ENCODE data around the gene SHROOM1. TPM values are rescaled to one million over a fixed set of nuclear protein-coding genes. Genes with fewer than 3 reads are reported as not detected.

Gene SHROOM1
- total and polyA plus RNA-seq, 2 experiments from 2014 or later, result 2.5 to 5.4 TPM

DNA sequence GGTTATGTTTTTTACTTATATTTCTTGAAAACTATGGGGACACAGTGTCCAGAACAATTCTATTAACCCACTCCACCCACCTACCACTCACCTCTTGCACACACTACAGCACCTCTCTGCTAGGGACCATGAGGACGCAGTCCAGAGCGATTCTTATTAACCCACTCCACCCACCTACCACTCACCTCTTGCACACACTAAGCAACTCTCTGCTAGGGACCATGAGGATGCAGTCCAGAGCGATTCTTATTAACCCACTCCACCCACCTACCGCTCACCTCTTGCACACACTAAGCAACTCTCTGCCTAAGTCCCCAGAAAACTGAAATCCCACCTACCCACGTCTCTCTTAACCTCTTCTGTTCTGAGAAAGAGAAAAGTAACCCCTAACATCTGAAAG is 2.2 kb upstream of the SHROOM1 start (continued):
- no peak for TF ChIP-seq ZNF114 (CRISPR knock-in tag; IDR thresholded peaks at IDR 0.05)

DNA sequence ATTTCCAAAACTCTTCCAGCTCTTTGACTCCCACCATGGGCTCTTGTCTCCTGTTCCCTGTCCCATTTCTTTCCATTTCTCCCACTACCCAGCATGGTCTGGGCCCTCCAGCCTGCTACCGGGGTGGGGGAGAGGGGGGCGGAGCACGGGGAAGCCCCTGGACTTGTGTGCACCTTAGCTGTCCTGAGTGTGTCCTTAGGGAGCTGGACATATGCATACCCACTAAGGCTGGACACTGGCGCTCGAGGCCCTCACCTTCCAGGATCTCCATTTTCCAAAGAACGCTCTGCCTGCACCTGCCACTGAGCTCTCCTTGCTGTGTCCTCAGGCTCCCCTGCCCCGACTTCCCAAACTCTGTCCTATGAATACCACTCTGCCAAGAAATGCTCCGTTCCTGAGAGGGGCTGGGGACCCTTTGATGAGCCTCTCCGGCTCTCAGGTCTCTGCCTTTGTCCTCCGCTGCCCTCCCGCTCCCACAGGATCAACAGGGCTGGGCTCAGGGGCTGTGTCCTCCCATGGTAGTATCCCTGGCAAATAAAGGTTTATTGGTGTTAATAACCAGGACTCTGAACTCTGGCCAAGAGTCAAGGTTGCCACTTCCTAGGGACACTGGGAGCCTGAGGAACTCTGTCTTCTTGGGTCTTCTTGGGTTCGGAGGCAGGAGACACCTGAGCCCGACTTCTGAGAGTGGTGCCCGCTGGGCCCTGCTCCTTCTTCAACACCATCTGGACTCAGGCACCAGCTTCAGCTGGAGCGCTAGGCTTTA is 831 bp upstream of the SHROOM1 start:
- Histone ChIP-seq H4K20me1 (replicated peaks; ENCODE audit: insufficient read depth) (no peaks in the 10 kb centered on the region), H3K9me2 (ENCODE audit: insufficient read depth) (no peaks in the 10 kb centered on the region), H3K4me1 (ENCODE audit: insufficient read depth) (peaks cover 3% of the 10 kb centered on the region), H3K4me2 (peak overlapping the region; percentile 86), H3F3A (replicated peaks; ENCODE audit: low read depth) (0 out of 2 replicates have a peak, but pooled peaks cover 7% of the 10 kb centered on the region), H3K79me2 (replicated peaks; ENCODE audit: insufficient read depth) (no peaks in the 10 kb centered on the region), H3K27ac (ENCODE audit: low read depth) (no peak overlapping the region), H3K27me3 (ENCODE audit: insufficient read depth) (peaks cover 69% of the 10 kb centered on the region), H3K36me3 (ENCODE audit: insufficient read depth) (no peaks in the 10 kb centered on the region), H3K4me3 (peak overlapping the region; percentile 73), H2AFZ (peak overlapping the region; percentile 94)
- no peak for DNase-seq (ENCODE audit: low spot score)
- ATAC-seq, result no peak
- Mint-ChIP-seq H3K9me3 (no peaks in the 10 kb centered on the region), H3K27ac (no peak overlapping the region), H3K4me3 (peak overlapping the region; percentile 76), H3K36me3 (ENCODE audit: low read depth) (no peaks in the 10 kb centered on the region; the same call in 2 of the 3 replicates), H3K27me3 (ENCODE audit: insufficient read depth, low read depth, poor library complexity) (peaks cover 54% of the 10 kb centered on the region), H3K4me1 (peaks cover 10% of the 10 kb centered on the region)
- TF ChIP-seq, protein P1, sequence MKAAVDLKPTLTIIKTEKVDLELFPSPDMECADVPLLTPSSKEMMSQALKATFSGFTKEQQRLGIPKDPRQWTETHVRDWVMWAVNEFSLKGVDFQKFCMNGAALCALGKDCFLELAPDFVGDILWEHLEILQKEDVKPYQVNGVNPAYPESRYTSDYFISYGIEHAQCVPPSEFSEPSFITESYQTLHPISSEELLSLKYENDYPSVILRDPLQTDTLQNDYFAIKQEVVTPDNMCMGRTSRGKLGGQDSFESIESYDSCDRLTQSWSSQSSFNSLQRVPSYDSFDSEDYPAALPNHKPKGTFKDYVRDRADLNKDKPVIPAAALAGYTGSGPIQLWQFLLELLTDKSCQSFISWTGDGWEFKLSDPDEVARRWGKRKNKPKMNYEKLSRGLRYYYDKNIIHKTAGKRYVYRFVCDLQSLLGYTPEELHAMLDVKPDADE (IDR thresholded peaks at IDR 0.05), result no peak
- TF ChIP-seq EZH2 (IDR thresholded peaks at IDR 0.05; ENCODE audit: low read depth, unreplicated experiment) (no peak), ZNF331 (CRISPR knock-in tag; IDR thresholded peaks at IDR 0.05; ENCODE audit: low read depth) (no peak), EZH2phosphoT487 (IDR thresholded peaks at IDR 0.05; ENCODE audit: unreplicated experiment) (no peak), NANOG (IDR thresholded peaks at IDR 0.05; ENCODE audit: borderline replicate concordance) (no peak), POLR2AphosphoS5 (IDR thresholded peaks at IDR 0.05; ENCODE audit: low read depth) (no peak), ZNF114 (CRISPR knock-in tag; IDR thresholded peaks at IDR 0.05) (no peak), STAT1 (IDR thresholded peaks at IDR 0.05; ENCODE audit: unreplicated experiment) (no peak), CREB1 (CRISPR knock-in tag; IDR thresholded peaks at IDR 0.05; ENCODE audit: low read depth) (no peak)
- TF ChIP-seq, protein P2, sequence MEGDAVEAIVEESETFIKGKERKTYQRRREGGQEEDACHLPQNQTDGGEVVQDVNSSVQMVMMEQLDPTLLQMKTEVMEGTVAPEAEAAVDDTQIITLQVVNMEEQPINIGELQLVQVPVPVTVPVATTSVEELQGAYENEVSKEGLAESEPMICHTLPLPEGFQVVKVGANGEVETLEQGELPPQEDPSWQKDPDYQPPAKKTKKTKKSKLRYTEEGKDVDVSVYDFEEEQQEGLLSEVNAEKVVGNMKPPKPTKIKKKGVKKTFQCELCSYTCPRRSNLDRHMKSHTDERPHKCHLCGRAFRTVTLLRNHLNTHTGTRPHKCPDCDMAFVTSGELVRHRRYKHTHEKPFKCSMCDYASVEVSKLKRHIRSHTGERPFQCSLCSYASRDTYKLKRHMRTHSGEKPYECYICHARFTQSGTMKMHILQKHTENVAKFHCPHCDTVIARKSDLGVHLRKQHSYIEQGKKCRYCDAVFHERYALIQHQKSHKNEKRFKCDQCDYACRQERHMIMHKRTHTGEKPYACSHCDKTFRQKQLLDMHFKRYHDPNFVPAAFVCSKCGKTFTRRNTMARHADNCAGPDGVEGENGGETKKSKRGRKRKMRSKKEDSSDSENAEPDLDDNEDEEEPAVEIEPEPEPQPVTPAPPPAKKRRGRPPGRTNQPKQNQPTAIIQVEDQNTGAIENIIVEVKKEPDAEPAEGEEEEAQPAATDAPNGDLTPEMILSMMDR (conservative IDR thresholded peaks at IDR 0.05; ENCODE audit: low read depth in 2 of 2), result no peak
- TF ChIP-seq, protein P3, sequence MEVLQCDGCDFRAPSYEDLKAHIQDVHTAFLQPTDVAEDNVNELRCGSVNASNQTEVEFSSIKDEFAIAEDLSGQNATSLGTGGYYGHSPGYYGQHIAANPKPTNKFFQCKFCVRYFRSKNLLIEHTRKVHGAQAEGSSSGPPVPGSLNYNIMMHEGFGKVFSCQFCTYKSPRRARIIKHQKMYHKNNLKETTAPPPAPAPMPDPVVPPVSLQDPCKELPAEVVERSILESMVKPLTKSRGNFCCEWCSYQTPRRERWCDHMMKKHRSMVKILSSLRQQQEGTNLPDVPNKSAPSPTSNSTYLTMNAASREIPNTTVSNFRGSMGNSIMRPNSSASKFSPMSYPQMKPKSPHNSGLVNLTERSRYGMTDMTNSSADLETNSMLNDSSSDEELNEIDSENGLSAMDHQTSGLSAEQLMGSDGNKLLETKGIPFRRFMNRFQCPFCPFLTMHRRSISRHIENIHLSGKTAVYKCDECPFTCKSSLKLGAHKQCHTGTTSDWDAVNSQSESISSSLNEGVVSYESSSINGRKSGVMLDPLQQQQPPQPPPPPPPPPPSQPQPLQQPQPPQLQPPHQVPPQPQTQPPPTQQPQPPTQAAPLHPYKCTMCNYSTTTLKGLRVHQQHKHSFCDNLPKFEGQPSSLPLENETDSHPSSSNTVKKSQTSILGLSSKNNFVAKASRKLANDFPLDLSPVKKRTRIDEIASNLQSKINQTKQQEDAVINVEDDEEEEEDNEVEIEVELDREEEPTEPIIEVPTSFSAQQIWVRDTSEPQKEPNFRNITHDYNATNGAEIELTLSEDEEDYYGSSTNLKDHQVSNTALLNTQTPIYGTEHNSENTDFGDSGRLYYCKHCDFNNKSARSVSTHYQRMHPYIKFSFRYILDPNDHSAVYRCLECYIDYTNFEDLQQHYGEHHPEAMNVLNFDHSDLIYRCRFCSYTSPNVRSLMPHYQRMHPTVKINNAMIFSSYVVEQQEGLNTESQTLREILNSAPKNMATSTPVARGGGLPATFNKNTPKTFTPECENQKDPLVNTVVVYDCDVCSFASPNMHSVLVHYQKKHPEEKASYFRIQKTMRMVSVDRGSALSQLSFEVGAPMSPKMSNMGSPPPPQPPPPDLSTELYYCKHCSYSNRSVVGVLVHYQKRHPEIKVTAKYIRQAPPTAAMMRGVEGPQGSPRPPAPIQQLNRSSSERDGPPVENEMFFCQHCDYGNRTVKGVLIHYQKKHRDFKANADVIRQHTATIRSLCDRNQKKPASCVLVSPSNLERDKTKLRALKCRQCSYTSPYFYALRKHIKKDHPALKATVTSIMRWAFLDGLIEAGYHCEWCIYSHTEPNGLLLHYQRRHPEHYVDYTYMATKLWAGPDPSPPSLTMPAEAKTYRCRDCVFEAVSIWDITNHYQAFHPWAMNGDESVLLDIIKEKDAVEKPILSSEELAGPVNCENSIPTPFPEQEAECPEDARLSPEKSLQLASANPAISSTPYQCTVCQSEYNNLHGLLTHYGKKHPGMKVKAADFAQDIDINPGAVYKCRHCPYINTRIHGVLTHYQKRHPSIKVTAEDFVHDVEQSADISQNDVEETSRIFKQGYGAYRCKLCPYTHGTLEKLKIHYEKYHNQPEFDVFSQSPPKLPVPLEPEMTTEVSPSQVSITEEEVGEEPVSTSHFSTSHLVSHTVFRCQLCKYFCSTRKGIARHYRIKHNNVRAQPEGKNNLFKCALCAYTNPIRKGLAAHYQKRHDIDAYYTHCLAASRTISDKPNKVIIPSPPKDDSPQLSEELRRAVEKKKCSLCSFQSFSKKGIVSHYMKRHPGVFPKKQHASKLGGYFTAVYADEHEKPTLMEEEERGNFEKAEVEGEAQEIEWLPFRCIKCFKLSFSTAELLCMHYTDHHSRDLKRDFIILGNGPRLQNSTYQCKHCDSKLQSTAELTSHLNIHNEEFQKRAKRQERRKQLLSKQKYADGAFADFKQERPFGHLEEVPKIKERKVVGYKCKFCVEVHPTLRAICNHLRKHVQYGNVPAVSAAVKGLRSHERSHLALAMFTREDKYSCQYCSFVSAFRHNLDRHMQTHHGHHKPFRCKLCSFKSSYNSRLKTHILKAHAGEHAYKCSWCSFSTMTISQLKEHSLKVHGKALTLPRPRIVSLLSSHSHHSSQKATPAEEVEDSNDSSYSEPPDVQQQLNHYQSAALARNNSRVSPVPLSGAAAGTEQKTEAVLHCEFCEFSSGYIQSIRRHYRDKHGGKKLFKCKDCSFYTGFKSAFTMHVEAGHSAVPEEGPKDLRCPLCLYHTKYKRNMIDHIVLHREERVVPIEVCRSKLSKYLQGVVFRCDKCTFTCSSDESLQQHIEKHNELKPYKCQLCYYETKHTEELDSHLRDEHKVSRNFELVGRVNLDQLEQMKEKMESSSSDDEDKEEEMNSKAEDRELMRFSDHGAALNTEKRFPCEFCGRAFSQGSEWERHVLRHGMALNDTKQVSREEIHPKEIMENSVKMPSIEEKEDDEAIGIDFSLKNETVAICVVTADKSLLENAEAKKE (CRISPR knock-in tag; IDR thresholded peaks at IDR 0.05), result no peak
- TF ChIP-seq, protein P4, sequence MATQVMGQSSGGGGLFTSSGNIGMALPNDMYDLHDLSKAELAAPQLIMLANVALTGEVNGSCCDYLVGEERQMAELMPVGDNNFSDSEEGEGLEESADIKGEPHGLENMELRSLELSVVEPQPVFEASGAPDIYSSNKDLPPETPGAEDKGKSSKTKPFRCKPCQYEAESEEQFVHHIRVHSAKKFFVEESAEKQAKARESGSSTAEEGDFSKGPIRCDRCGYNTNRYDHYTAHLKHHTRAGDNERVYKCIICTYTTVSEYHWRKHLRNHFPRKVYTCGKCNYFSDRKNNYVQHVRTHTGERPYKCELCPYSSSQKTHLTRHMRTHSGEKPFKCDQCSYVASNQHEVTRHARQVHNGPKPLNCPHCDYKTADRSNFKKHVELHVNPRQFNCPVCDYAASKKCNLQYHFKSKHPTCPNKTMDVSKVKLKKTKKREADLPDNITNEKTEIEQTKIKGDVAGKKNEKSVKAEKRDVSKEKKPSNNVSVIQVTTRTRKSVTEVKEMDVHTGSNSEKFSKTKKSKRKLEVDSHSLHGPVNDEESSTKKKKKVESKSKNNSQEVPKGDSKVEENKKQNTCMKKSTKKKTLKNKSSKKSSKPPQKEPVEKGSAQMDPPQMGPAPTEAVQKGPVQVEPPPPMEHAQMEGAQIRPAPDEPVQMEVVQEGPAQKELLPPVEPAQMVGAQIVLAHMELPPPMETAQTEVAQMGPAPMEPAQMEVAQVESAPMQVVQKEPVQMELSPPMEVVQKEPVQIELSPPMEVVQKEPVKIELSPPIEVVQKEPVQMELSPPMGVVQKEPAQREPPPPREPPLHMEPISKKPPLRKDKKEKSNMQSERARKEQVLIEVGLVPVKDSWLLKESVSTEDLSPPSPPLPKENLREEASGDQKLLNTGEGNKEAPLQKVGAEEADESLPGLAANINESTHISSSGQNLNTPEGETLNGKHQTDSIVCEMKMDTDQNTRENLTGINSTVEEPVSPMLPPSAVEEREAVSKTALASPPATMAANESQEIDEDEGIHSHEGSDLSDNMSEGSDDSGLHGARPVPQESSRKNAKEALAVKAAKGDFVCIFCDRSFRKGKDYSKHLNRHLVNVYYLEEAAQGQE (IDR thresholded peaks at IDR 0.05; ENCODE audit: unreplicated experiment), result no peak
